AG09319 (cell line): ENCODE data around the gene LLCFC1.

Experiments used
- DNase-seq: peaks from one replicate; pipeline ENCODE4 v3.0.0-alpha.2; 2010; ENCODE audit warnings: low read depth; ENCODE audit errors: extremely low read depth
- CTCF ChIP-seq: IDR thresholded peaks from 2 replicates; pipeline ENCODE4 v1.5.1; 2011; ENCODE audit warnings: low read depth, mild to moderate bottlenecking, inconsistent platforms, low read length, moderate library complexity

Gene LLCFC1

GRCh38 chr7:142894985-142895593, 44.2 kb upstream of the LLCFC1 start:
- no peak for TF ChIP-seq CTCF
- DNase-seq = no peak

GRCh38 chr7:142896151-142896550, 43.1 kb upstream of the LLCFC1 start:
- DNase-seq = no peak
- no peak for TF ChIP-seq CTCF

GRCh38 chr7:142896741-142897379, 42.4 kb upstream of the LLCFC1 start:
- no peak for DNase-seq
- no peak for TF ChIP-seq CTCF

GRCh38 chr7:142897691-142898090, 41.6 kb upstream of the LLCFC1 start:
- DNase-seq = no peak
- no peak for TF ChIP-seq CTCF

- TF ChIP-seq CTCF = no peak
- DNase-seq = no peak
Measured at GRCh38 chr7:142898377-142899170, 40.7 kb upstream of the LLCFC1 start.

GRCh38 chr7:142899661-142900060, 39.6 kb upstream of the LLCFC1 start:
- no peak for TF ChIP-seq CTCF
- no peak for DNase-seq

GRCh38 chr7:142901426-142902259, 37.6 kb upstream of the LLCFC1 start:
- DNase-seq = no peak
- no peak for TF ChIP-seq CTCF
